NOMO-1 treated with DMSO at 0.1 percent for 48 hours (cell line): ENCODE results near the gene ARHGEF3.
A peak's percentile ranks its signal among the peaks of the same experiment; 100 is the strongest.

Experiments used
- DNase-seq: peaks from one replicate; lab custom pipeline; 2025; ENCODE audit not compliant: unreplicated experiment; lab: John Stamatoyannopoulos, UW

ARHGEF3 gene

GRCh38 chr3:56823984-56824703 lies 22.4 kb upstream of the ARHGEF3 start:
- no peak for DNase-seq

- no peak for DNase-seq
Measured at GRCh38 chr3:56823421-56823926, 21.7 kb upstream of the ARHGEF3 start.

- no peak for DNase-seq
Measured at GRCh38 chr3:56822501-56822900, 20.8 kb upstream of the ARHGEF3 start.

GRCh38 chr3:56819016-56819809 lies 17.5 kb upstream of the ARHGEF3 start:
- DNase-seq = no peak

- no peak for DNase-seq
Measured at GRCh38 chr3:56818156-56818985, 16.6 kb upstream of the ARHGEF3 start.

- DNase-seq = no peak
Measured at GRCh38 chr3:56817646-56818045, 15.9 kb upstream of the ARHGEF3 start.

GRCh38 chr3:56816061-56816460 lies 14.3 kb upstream of the ARHGEF3 start:
- DNase-seq = no peak

GRCh38 chr3:56815589-56815988 lies 13.8 kb upstream of the ARHGEF3 start:
- no peak for DNase-seq

GRCh38 chr3:56813653-56813960 lies 11.9 kb upstream of the ARHGEF3 start:
- no peak for DNase-seq

GRCh38 chr3:56812754-56813652 lies 11.3 kb upstream of the ARHGEF3 start:
- DNase-seq = no peak

GRCh38 chr3:56811546-56812202 lies 9.9 kb upstream of the ARHGEF3 start:
- DNase-seq = no peak

GRCh38 chr3:56810577-56811545 lies 9.1 kb upstream of the ARHGEF3 start:
- no peak for DNase-seq

- DNase-seq = no peak
Measured at GRCh38 chr3:56806407-56806806, 4.7 kb upstream of the ARHGEF3 start.

- DNase-seq = no peak
Measured at GRCh38 chr3:56802790-56803189, 1.0 kb upstream of the ARHGEF3 start.

- no peak for DNase-seq
Measured at GRCh38 chr3:56802378-56802745, 613 bp upstream of the ARHGEF3 start.

- DNase-seq = no peak
Measured at GRCh38 chr3:56800832-56801661, 702 bp downstream of the ARHGEF3 start.

- peak; percentile 55 for DNase-seq
Measured at GRCh38 chr3:56800130-56800831, 1.5 kb downstream of the ARHGEF3 start.
